Stomach (tissue), 9 donors: ENCODE measurements around the gene CLEC16A. TPM values are rescaled to one million over a fixed set of nuclear protein-coding genes. Genes with fewer than 3 reads are reported as not detected.

Experiments
- DNase-seq, 2 donors: peaks; one replicate each; pipeline versions ENCODE4 v3.0.0 to v3.0.0-alpha.2; 2013 to 2019
- H3K27ac ChIP-seq, 5 donors: fragments of 200-600 bp in 4 of 5; sonication (generic) in 4 of 5; one replicate each; pipeline ENCODE4 v1.5.1; 2013 to 2019; ENCODE audit warnings: mild to moderate bottlenecking in 1 of 5, moderate library complexity in 1 of 5
- H3K27me3 ChIP-seq, 3 donors: fragments of 200-600 bp; sonication (generic); one replicate each; pipeline ENCODE4 v1.5.1; 2017 to 2019; ENCODE audit warnings: mixed run types in 1 of 3
- H3K36me3 ChIP-seq, 4 donors: fragments of 200-600 bp; sonication (generic); 1 replicate in 3 of 4; 2 replicates in 1 of 4; pipeline ENCODE4 v1.5.1; 2016 to 2019
- H3K4me1 ChIP-seq, 4 donors: fragments of 200-600 bp; sonication (generic); one replicate each; pipeline ENCODE4 v1.5.1; 2016 to 2019
- H3K4me3 ChIP-seq, 4 donors: fragments of 200-600 bp; sonication (generic) in 3 of 4; one replicate each; pipeline ENCODE4 v1.5.1; 2016 to 2019; ENCODE audit warnings: mild to moderate bottlenecking in 1 of 4
- H3K9me3 ChIP-seq, 4 donors: fragments of 200-600 bp; sonication (generic); one replicate each; pipeline ENCODE4 v1.5.1; 2016 to 2019
- EP300 ChIP-seq: sonication (generic); formaldehyde crosslinking; IDR thresholded peaks from one replicate; pipeline ENCODE4 v1.6.1; 2017; ENCODE audit warnings: antibody characterized with exemption
- POLR2A ChIP-seq, 4 donors: fragments of 450-650 bp; IDR thresholded peaks; one replicate each; pipeline ENCODE4 v1.6.1; 2016; ENCODE audit warnings: antibody characterized with exemption in 4 of 4, control low read depth in 2 of 4, mild to moderate bottlenecking in 1 of 4, moderate library complexity in 1 of 4
- POLR2AphosphoS5 ChIP-seq, 3 donors: sonication (generic); formaldehyde crosslinking; IDR thresholded peaks; one replicate each; pipeline ENCODE4 v1.6.1; 2016; ENCODE audit warnings: antibody characterized with exemption in 3 of 3
- WGBS, 5 donors: extraction: QIAGEN DNeasy Blood & Tissue Kit in 3 of 5; methylation state at CpG; one replicate each; pipeline versions ENCODE4 v1.1.5 to v1.1.7; 2013 to 2018; 5-methylcytosine and 5-hydroxymethylcytosine counted together
- intact Hi-C: fragments of 100-400 bp; cut with DNase I; formaldehyde crosslinking; loops from one replicate; pipeline ENCODE4 v1.15.1; 2023; ENCODE audit warnings: low total_unique reads
- polyA plus RNA-seq, 3 donors: library from polyadenylated mRNA; stranded (reverse); fragments of 200-250 nt; gene quantifications; one replicate each; pipeline ENCODE4 v1.2.3, GENCODE V29; 2013
- total RNA-seq, 5 donors: library from RNA; depleted of rRNA; stranded (reverse); fragments of >200 nt; gene quantifications; one replicate each; pipeline versions ENCODE4 v1.1.0 to v1.2.3, GENCODE V29; 2014 to 2016
- TF ChIP-seq, protein P1 (sequence below), 7 experiments: fragments of 450-650 bp in 4 of 7; fragments of 200-600 bp in 3 of 7; sonication (generic) in 3 of 7; IDR thresholded peaks; one replicate each; pipeline ENCODE4 v1.5.1; 2016 to 2019; ENCODE audit warnings: antibody characterized with exemption in 7 of 7, control low read depth in 2 of 7, mild to moderate bottlenecking in 1 of 7
- donor health status: healthy with polysubstance abuse.
- donor health status: Bipolar disorder and iron deficiency.
- donor health status: healthy.

Gene CLEC16A
- total and polyA plus RNA-seq, 8 donors: 5.8 to 176 (median 21.8) TPM

DNA sequence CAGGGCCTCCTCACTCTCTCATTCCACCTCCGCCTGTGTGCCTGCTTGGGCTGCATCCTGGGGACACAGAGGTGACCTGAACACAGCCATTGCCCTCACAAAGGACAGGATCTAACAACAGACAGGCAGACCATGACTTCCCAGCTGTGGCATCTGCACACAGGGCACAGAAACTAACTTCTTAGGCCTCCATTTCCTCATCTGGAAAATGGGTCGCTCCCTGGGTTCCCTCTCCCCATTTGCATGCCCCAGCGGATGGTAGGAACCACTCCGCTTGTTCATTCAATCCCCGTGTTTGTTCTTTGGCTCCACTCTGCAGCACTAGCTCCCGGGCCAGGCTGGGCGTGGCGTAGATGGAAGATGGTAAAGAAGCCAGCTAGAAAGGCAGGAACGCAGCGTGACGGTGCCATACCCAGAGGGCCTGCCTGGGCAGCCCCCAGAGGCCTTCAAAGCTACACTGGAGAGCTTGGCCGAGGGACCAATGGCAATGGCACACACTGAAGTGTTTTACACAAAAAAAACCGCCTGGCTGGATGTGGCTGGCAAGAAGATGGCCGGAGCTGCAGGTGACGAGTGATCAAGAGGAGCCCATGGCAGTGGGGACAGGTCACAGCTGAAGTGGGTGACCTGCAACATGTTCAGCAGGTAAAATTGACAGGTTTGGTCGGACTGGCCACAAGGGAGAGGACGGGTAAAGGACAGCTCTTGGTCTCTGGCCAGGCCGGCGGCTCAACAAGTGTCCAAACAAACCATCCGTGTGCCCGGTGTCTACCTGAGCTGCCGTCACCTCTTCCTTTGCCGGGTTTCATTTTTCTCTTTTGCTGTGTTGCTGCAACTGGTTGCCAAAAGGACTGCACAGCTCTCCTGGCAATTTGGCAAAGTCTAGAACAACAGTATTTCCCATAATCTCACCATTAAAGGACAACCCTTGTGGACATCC is 244.7 kb downstream of the CLEC16A start:
- intact Hi-C loops: no loop called here
- WGBS, 5 donors: 55 to 83% (median 65%) methylated on average over 22 to 23 of the region's 23 CpGs
- peak in 1 of 2 donors; percentile 65 for DNase-seq
- Histone ChIP-seq H3K9me3 (no peaks in the 10 kb centered on the region), H3K27me3 (no peaks in the 10 kb centered on the region), H3K4me1 (peaks cover 0 to 6% (median 0%) of the 10 kb centered on the region in 4 donors), H3K36me3 (no peaks in the 10 kb centered on the region), H3K4me3 (no peak overlapping the region), H3K27ac (no peak overlapping the region)
- TF ChIP-seq, protein P1, sequence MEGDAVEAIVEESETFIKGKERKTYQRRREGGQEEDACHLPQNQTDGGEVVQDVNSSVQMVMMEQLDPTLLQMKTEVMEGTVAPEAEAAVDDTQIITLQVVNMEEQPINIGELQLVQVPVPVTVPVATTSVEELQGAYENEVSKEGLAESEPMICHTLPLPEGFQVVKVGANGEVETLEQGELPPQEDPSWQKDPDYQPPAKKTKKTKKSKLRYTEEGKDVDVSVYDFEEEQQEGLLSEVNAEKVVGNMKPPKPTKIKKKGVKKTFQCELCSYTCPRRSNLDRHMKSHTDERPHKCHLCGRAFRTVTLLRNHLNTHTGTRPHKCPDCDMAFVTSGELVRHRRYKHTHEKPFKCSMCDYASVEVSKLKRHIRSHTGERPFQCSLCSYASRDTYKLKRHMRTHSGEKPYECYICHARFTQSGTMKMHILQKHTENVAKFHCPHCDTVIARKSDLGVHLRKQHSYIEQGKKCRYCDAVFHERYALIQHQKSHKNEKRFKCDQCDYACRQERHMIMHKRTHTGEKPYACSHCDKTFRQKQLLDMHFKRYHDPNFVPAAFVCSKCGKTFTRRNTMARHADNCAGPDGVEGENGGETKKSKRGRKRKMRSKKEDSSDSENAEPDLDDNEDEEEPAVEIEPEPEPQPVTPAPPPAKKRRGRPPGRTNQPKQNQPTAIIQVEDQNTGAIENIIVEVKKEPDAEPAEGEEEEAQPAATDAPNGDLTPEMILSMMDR (IDR thresholded peaks at IDR 0.05): no peak
- TF ChIP-seq POLR2AphosphoS5 (IDR thresholded peaks at IDR 0.05) (no peak), EP300 (no peak), POLR2A (IDR thresholded peaks at IDR 0.05) (no peak)

DNA sequence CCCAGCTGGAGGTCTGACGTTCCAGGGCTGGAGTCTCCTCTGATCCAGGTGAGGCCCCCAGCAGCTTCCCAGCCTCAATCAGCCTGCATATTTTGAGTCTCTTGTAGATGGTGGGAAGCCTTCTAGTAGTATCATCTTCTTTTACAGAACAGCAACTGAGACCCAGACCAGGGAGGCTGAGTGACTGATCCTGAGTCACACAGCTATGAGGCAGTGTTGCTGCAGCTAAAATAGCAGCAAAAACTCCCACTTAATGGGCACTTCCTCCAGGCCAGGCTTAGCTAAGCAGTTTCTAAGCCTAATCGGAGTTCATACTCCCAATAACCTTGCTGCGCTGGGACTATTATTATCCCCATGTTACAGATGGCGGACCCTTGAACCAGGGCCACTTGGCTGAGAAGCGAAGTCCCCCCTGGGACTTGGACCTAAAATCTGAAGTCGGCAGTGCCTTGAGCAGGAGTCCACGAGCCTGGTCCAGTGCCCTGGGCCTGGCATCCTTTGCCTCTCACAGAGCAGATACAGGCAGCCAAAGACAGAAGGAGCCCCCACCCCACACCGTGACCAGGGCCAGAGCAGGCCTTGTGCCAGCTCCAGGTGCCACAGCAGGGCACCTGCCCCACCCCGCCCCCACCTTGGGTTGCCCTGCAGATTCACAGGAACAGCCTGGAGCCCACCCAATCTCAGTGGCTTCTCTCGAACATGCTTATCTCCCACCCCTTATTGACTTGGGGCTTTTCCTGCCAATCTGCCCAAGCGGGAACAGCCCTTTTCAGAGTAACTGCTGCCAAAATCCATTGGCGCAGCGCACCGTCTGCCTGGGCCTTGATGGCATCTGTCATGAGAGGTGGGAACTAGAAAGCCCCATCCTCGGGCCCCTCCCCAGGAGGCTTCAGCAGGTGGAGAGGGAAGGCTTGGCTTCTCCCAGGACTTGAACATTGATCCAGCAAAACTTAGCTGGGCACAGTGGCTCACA is 246.5 kb downstream of the CLEC16A start:
- TF ChIP-seq, protein P1 (IDR thresholded peaks at IDR 0.05): no peak
- TF ChIP-seq POLR2A (IDR thresholded peaks at IDR 0.05): no peak
- TF ChIP-seq EP300: no peak
- TF ChIP-seq POLR2AphosphoS5 (IDR thresholded peaks at IDR 0.05): no peak
- H3K36me3 ChIP-seq: no peaks in the 10 kb centered on the region
- H3K27ac ChIP-seq: no peak overlapping the region
- H3K4me1 ChIP-seq: peaks cover 0 to 6% (median 0%) of the 10 kb centered on the region in 4 donors
- no peaks in the 10 kb centered on the region for H3K27me3 ChIP-seq
- intact Hi-C loops: no loop called here
- DNase-seq: no peak
- H3K4me3 ChIP-seq: no peak overlapping the region
- WGBS, 5 donors: 56 to 72% (median 63%) methylated on average over 13 to 15 of the region's 15 CpGs
- no peaks in the 10 kb centered on the region for H3K9me3 ChIP-seq

DNA sequence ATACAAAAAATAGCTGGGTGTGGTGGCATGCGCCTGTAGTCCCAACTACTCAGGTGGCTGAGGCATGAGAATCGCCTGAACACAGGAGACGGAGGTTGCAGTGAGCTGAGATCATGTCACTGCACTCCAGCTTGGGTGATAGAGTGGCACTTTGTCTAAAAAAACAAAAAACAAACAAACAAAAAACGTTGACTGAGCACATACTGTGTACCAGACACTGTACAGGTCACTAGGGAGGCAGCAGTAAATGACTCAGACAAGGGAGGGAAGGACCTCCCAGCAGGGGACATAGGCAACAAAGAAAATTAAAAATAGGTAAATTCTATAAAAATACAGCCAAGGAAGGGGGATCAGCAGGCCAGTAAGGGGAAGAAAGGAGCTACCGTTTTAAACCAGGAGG is 247.3 kb downstream of the CLEC16A start:
- no peak for TF ChIP-seq POLR2AphosphoS5 (IDR thresholded peaks at IDR 0.05)
- no peak for TF ChIP-seq EP300
- no peak for TF ChIP-seq POLR2A (IDR thresholded peaks at IDR 0.05)
- TF ChIP-seq, protein P1 (IDR thresholded peaks at IDR 0.05): no peak
- no peak overlapping the region for H3K4me3 ChIP-seq
- H3K4me1 ChIP-seq: peaks cover 0 to 6% (median 0%) of the 10 kb centered on the region in 4 donors
- DNase-seq: no peak
- no peaks in the 10 kb centered on the region for H3K27me3 ChIP-seq
- H3K27ac ChIP-seq: no peak overlapping the region
- no peaks in the 10 kb centered on the region for H3K9me3 ChIP-seq
- intact Hi-C loops: no loop called here
- no peaks in the 10 kb centered on the region for H3K36me3 ChIP-seq
- 67 to 78% (median 75%) methylated on average over 5 of the region's 5 CpGs for WGBS, 5 donors

DNA sequence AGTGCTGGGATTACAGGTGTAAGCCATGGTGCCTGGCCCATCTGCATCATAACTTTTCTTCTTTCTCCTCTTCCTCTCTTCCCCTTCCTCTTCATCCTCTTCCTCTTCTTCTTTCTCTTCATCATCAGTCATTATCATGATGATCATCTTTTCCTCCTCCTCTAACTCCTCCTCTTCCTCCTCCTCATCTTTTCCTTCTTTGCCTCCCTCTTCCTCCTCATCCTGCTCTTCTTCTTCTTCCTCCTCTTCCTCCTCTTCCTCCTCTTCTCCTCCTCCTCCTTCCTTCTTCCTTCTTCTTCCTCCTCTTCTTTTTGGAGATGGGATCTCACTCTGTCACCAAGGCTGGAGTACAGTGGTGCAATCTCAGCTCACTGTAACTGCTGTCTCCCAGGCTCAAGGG is 249.1 kb downstream of the CLEC16A start:
- Histone ChIP-seq H3K36me3 (no peaks in the 10 kb centered on the region), H3K4me3 (no peak overlapping the region), H3K27me3 (no peaks in the 10 kb centered on the region), H3K9me3 (no peaks in the 10 kb centered on the region), H3K4me1 (peaks cover 0 to 6% (median under 1%) of the 10 kb centered on the region in 4 donors), H3K27ac (no peak overlapping the region)
- TF ChIP-seq EP300 (no peak), POLR2AphosphoS5 (IDR thresholded peaks at IDR 0.05) (no peak), POLR2A (IDR thresholded peaks at IDR 0.05) (no peak)
- TF ChIP-seq, protein P1 (IDR thresholded peaks at IDR 0.05): no peak
- DNase-seq: no peak
- intact Hi-C loops: no loop called here
